WERI-Rb-1 (cell line): ENCODE measurements around the gene KCTD21.
"Not testable (repeated sequence)": the region's sequence is repeated elsewhere in the genome, so short reads cannot be mapped to it uniquely, and the experiment has no call there.

Experiments
- DNase-seq: peaks from one replicate; pipeline ENCODE4 v3.0.0-alpha.2; 2020
- H3K27ac ChIP-seq: fragments of 250-450 bp; sonication (Bioruptor Pico); 2 replicates; pipeline ENCODE4 v1.5.1; 2020; ENCODE audit warnings: mild to moderate bottlenecking, moderate library complexity
- H3K27me3 ChIP-seq: fragments of 250-450 bp; sonication (Bioruptor Pico); 2 replicates; pipeline ENCODE4 v1.5.1; 2021; ENCODE audit warnings: mild to moderate bottlenecking, low read depth, moderate library complexity; ENCODE audit not compliant: insufficient read depth, severe bottlenecking
- H3K36me3 ChIP-seq: fragments of 250-450 bp; sonication (Bioruptor Pico); 2 replicates; pipeline ENCODE4 v1.5.1; 2020; ENCODE audit warnings: mild to moderate bottlenecking, moderate library complexity
- H3K4me3 ChIP-seq: 2 replicates; pipeline ENCODE4 v1.5.1; 2011; ENCODE audit warnings: low read depth, mild to moderate bottlenecking, control low read depth, low read length
- H3K9me3 ChIP-seq: fragments of 250-450 bp; sonication (Bioruptor Pico); 2 replicates; pipeline ENCODE4 v1.5.1; 2021; ENCODE audit warnings: mild to moderate bottlenecking, moderate library complexity; ENCODE audit not compliant: severe bottlenecking
- CTCF ChIP-seq: IDR thresholded peaks from 2 replicates; pipeline ENCODE4 v1.5.1; 2011; ENCODE audit warnings: low read depth, mild to moderate bottlenecking, control low read depth, inconsistent platforms, low read length

KCTD21 gene

DNA sequence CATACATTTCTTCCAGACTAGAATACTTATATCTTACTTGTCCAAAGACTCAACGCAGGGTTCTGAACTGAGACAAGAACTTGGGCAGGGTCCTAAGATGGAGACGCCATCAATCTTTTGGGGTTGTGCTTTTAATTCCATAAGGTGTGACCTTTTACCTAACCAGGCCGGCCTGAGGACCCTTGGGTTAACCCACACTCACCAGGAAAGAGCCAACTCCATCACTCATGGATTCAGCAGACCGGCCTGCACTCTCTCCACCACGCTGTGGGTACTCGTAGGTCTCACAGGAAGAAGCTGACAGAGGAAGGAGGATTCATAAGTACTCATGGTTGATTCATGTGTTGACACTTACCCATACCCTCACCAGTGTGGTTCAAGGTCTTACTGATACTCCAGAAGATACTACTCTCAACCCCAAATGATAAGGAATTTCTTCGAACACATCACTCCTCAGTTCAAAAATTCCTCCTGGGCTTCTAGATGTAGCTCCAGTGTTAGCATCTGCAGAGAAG, 36.5 kb upstream of the KCTD21 start:
- no peaks in the 10 kb centered on the region for H3K27me3 ChIP-seq

GRCh38 chr11:78224506-78224905, 36.1 kb upstream of the KCTD21 start:
- Histone ChIP-seq H3K27me3 (no peaks in the 10 kb centered on the region), H3K27ac (no peak overlapping the region), H3K36me3 (peaks cover 12% of the 10 kb centered on the region), H3K4me3 (no peak overlapping the region), H3K9me3 (no peaks in the 10 kb centered on the region)
- no peak for DNase-seq
- no peak for TF ChIP-seq CTCF

More for the DNA sequence above, 36.5 kb upstream of the KCTD21 start:
- H3K4me3 ChIP-seq, result no peak overlapping the region
- H3K36me3 ChIP-seq, result peaks cover 12% of the 10 kb centered on the region
- no peaks in the 10 kb centered on the region for H3K9me3 ChIP-seq
- H3K27ac ChIP-seq, result no peak overlapping the region
- DNase-seq, result no peak
- TF ChIP-seq CTCF, result no peak

DNA sequence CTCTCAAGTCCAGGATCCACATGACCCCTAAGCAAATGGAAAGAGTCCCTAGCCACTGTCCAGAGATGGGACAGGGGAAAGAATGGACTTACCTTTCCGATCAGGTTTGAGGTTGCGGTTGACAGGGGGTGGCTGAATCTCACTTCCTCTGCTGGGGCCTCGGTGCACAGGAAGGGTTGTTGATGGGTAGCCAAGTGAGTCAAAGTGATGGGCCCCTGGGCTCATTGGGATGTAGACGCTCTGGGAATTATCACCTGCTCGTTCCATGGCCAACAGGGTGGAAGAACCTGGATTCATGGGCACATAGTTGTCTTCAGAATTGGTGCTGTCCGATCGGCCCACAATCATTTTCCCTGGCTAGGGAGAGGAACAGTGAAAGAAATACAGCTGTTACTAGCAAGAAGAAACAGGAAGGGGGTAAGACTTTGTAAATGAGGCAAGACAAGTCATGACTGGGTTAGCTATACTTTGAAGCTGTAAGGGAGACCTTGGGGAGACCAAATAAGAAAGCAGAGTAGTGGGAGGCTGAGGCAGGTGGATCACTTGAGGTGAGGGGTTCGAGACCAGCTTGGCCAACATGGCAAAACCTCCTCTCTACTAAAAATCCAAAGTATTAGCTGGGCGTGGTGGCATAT, 35.0 kb upstream of the KCTD21 start:
- H3K9me3 ChIP-seq, result no peaks in the 10 kb centered on the region
- H3K27ac ChIP-seq, result no peak overlapping the region
- no peaks in the 10 kb centered on the region for H3K27me3 ChIP-seq
- DNase-seq, result no peak
- H3K36me3 ChIP-seq, result peaks cover 12% of the 10 kb centered on the region
- TF ChIP-seq CTCF, result no peak
- H3K4me3 ChIP-seq, result no peak overlapping the region

- H3K36me3 ChIP-seq, result peaks cover 12% of the 10 kb centered on the region
- H3K4me3 ChIP-seq, H3K27ac ChIP-seq, DNase-seq, H3K27me3 ChIP-seq, H3K9me3 ChIP-seq: not testable (repeated sequence)
Observed at GRCh38 chr11:78222726-78223125, 34.3 kb upstream of the KCTD21 start.

GRCh38 chr11:78221396-78222315, 33.2 kb upstream of the KCTD21 start:
- no peak for DNase-seq
- no peaks in the 10 kb centered on the region for H3K27me3 ChIP-seq
- no peak overlapping the region for H3K27ac ChIP-seq
- peaks cover 15% of the 10 kb centered on the region for H3K36me3 ChIP-seq
- no peaks in the 10 kb centered on the region for H3K9me3 ChIP-seq
- no peak overlapping the region for H3K4me3 ChIP-seq
- no peak for TF ChIP-seq CTCF
